ENCODE results near the gene TUBB2B.

DNA sequence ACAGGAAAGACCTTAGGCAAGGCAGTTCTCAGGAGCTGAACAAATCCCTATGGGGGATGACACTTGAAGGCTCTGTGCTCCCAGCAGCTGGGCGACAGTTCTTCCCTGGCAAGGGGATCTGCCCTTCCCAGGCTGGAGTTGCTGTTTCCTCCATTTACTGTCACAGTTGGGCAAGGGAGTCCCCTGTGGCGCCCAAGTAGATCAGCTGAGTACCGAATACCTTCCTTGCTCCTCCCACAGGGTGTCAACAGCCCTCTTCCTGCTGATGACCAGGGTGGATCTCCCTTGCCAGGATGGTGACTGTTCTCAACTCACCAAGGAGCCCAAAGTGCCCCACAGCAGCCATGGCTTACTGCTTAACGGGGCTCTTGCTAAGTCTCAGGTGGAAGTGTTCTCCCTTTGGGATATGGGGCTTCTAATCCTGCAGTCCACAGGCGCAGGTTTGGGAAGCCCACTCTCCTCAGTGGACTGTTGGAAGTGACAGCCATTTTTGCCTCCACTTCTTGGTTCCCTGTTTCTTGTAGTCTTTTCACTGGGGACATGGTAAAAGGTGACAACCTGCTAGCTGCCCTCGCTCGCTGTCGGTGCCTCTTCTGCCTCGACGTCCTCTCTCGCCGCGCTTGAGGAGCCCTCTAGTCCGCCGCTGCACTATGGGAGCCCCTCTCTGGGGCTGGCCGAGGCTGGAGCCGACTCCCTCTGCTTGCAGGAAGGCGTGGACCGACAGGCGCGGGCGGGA lies 25.6 kb upstream of the TUBB2B start:
- TF ChIP-seq ELF4 (IDR thresholded peaks at IDR 0.05) (no peak), SP1 (IDR thresholded peaks at IDR 0.05) (no peak), HDGF (IDR thresholded peaks at IDR 0.05; ENCODE audit: borderline replicate concordance) (no peak), CTBP1 (IDR thresholded peaks at IDR 0.05; ENCODE audit: borderline replicate concordance) (no peak)
